ENCODE measurements around the gene ISCA2.
A peak's percentile ranks its signal among the peaks of the same experiment; 100 is the strongest.

ISCA2 gene

DNA sequence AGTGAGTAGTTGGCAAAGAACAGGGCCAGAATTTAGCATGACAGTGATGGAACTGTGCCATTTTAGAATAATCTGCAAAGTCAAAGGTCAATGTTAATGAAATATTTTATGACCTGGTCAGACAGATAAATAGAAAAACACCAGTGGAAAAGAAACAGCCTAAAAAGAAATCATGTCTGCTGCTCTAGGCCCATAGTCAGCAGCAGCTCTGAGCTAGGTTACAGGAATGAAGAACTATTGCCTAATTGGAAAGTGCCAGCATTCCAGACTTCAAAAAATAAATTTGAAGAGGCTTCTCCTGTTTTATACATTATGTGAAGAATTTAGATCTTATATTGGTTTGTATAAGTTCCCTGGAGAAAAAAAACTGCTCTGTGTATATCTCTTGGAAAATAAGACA, 10.2 kb upstream of the ISCA2 start:
- no peak overlapping the region for H3K4me3 ChIP-seq (ENCODE audit: low read depth, low read length)
- TF ChIP-seq CTCF (IDR thresholded peaks at IDR 0.05; ENCODE audit: low read depth, low read length): no peak

GRCh38 chr14:74486164-74486563, 7.4 kb upstream of the ISCA2 start:
- TF ChIP-seq CTCF (IDR thresholded peaks at IDR 0.05; ENCODE audit: low read depth, low read length): no peak
- H3K4me3 ChIP-seq (ENCODE audit: low read depth, low read length): no peak overlapping the region

- TF ChIP-seq CTCF (IDR thresholded peaks at IDR 0.05; ENCODE audit: low read depth, low read length): no peak
Observed at GRCh38 chr14:74488786-74489397, 4.7 kb upstream of the ISCA2 start.

GRCh38 chr14:74490486-74490885, 3.1 kb upstream of the ISCA2 start:
- no peak for TF ChIP-seq CTCF (IDR thresholded peaks at IDR 0.05; ENCODE audit: low read depth, low read length)

More at GRCh38 chr14:74488786-74489397, 4.7 kb upstream of the ISCA2 start:
- H3K4me3 ChIP-seq (ENCODE audit: low read depth, low read length): no peak overlapping the region

GRCh38 chr14:74491956-74492775, 1.4 kb upstream of the ISCA2 start:
- peak overlapping the region; percentile 85 for H3K4me3 ChIP-seq (ENCODE audit: low read depth, low read length)
- TF ChIP-seq CTCF (IDR thresholded peaks at IDR 0.05; ENCODE audit: low read depth, low read length): no peak

More at GRCh38 chr14:74490486-74490885, 3.1 kb upstream of the ISCA2 start:
- H3K4me3 ChIP-seq (ENCODE audit: low read depth, low read length): no peak overlapping the region

DNA sequence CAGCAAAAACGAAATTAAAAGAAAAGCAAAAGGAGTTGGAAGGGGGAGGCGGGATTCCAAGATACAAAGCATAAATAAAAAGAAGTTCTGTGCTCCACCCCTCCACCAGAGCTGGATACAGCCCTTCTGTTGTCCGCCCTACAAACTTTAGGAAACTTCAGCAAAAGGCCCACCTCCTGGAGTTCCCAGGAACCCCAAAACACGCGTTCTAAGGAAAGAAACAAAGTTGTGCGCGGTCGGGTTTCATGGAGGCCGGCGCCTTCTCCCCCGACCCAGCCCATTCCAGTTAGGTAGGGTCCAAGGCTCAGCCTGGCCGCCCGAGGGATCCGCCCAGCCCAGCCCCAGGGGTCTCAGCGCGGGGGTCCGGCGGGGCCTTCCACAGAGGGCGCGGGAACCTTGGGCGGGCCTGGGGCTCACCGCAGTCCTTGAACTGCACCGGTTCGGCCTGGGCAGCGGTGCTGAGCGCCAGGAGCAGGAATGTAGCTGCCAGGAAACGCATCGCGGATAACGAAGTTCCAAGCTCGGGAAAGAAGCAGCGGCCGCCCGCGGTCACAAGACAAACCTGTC, 706 bp upstream of the ISCA2 start, which contains the start of gene NPC2:
NPC2 (minus strand) TSS at position 530 of the 567 bp plus-strand sequence; CDS start at position 499, 31 bp downstream.
- no peak for TF ChIP-seq CTCF (IDR thresholded peaks at IDR 0.05; ENCODE audit: low read depth, low read length)
- peak within 1 kb of the TSS; percentile 85 for H3K4me3 ChIP-seq (ENCODE audit: low read depth, low read length)

- no peak overlapping the region for H3K4me3 ChIP-seq (ENCODE audit: low read depth, low read length)
- TF ChIP-seq CTCF (IDR thresholded peaks at IDR 0.05; ENCODE audit: low read depth, low read length): no peak
Observed at GRCh38 chr14:74495356-74495755, 1.8 kb downstream of the ISCA2 start.
